Activated effector memory CD4-positive, alpha-beta T cell treated with anti-CD3 and anti-CD28 coated beads, Interleukin-2, amount 50 U/mL, for 16 hours (primary cell): Measurements from ENCODE around the gene LTBP2.
A peak's percentile ranks its signal among the peaks of the same experiment; 100 is the strongest.

Experiments
- DNase-seq: peaks from one replicate; pipeline ENCODE4 v3.0.0-alpha.2; 2020

LTBP2 gene

DNA sequence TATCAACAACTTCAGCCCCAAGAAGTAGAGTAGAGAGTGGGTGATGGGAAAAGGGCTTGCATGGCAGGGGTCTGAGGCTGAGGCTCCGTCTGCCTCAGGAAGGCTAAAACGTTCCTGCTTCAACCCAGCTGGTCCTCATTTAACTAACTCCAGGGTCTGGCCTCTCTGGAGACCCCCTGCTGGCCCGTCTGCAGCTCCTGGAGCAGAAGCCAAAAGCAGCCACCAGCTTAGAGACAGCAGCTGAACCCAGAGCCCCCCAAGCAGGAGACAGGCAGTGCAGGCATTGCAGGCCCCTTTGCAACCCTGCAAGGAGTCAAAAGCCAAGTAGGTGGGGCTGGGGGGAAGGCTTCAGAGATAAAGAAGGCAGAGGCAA lies 25.1 kb upstream of the LTBP2 start:
- no peak for DNase-seq

DNA sequence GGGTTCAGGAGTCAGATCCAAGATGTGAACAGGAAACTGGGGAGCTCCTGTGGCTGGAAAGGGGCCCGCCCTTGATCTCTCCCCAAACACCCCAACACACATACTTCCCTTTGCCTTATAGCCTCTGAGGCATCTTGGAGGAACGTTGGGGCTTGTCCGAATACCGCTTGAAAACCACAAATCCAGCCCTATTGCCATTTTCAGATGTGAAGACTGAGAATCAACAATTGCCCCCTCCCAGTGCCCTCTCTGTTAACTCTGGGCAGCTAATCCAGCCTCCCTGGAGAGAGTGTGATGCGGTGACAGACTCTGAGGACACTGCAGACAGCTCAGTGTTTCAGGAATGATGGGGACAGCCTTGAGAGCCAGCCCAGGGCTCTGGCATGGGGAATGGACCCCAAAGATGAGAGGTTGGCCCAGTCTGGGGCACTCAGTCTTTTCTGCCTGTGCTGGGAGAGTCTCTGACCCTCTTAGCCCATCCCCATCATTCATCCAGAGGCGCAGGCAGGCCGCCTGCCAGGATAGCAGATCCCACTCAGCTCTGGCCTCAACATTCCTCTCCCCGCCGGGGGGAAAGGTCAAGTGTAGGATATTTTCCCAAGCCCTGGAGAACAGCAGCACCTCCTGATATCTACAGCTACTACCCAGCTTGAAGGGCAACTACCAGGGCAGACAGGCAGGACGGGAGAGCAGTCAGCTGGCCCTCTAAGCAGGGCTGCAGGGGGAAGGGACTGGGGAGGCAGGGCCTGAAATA lies 24.6 kb upstream of the LTBP2 start:
- DNase-seq = no peak

DNA sequence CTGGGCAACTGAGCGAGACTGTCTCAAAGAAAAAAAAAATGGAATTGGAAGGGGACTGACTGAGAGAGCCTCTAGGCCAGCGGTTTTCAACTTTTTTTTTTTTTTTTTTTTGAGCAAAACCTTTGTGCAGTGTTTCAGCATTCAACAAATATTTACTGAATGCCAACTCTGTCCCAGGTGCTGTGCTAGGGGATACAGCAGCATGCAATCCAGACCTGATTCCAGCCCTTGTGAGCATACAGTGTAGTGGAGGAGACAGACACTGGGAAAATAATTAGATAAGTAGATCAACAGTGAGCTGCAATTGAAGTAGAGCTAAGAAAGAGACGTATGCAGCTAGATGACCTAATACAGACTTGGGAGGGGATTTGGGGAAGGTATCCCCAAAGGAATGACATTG lies 23.8 kb upstream of the LTBP2 start:
- no peak for DNase-seq

DNA sequence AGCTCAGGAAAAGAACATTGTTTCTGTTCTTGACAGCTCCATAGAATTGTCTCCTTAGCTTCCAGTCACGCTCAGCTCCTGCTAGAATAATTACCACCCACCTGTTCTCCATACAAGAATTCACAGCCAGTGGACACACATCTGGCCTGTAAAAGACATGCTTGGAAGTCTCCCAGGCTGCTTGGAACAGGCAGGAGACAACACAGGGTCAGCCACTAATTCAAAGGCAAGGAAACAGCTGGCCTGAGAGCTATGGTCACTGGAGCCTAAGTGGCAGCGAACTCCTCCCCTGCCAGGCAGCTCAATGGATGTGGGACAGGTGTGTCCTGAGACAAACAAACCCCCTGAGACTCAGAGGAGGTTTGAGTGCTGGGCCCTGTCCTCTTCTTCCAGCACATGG lies 22.9 kb upstream of the LTBP2 start:
- DNase-seq = no peak

DNA sequence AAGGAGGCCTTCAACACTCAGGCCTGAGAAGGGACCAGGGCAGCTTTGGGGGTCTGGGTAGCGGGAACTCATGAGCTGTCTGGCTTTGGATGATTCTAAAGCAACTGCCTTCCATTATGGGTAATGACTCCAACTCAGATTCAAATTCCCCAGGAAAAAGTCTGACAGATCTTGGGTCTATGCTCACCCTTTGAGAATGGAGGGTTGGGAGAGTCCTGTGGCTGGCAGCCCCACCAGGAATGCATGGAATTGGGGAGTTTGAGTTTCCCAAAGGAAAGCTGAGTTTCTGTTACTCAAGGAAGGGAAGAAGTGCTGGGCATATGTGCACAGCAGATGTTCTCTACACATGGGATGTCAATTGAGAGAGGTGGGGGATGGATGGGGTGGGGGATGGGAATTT lies 22.4 kb upstream of the LTBP2 start:
- no peak for DNase-seq

DNA sequence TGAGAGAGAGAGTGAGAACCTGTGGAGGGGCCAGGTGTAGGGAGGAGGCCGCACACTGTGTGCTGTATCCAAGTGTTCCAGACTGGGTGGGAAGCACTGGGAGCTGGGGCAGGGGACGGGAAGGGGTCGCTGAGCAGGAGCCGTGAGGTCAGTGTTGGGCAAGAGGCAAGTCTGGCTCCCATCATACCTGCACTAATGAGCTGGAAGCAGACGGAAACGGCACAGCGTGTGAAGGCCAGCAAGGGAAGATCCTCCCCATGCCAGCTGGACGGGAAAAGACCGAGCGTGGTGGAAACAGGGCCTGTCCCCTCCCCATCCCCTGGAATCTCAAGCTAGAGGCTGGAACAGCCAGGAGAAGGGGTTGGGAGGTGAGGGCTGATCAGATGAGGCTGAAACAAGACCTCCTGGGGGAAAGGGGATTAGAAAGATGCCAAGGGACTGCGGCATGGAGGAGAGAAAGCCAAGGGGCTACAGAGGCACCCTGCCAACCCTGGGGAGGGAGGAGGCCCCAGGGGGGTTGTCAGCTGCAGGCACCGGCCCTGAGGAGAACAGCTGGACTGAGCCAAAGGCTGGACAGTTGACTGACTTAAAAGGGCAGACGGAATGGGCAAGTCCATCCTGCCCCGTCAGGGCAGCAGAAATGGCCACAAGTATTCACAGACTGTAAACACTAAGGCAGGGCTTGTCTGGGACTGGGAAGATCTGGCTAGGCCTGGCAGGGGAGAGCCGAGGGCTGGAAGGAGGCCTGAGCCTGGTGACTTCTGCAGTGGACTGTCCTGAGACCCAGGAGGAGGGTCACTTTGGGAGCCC lies 19.0 kb upstream of the LTBP2 start:
- no peak for DNase-seq

DNA sequence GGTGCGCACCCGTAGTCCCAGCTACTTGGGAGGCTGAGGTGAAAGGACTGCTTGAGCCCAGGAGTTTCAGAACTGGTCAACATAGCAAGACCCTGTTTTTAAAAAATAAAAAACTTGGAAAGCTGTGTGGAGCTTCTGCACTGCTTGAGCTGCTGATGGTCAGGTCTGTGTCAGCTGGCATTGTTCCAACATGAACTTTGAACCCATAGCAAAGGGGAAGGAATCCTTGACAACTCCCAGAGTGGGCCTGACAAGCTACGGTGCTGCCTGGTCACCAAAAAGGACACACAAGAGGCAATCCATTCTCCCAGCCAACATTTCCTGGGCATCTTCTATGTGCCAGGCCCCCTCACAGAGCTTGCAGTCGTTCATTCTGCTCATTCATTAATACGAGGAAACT lies 16.4 kb upstream of the LTBP2 start:
- no peak for DNase-seq

DNA sequence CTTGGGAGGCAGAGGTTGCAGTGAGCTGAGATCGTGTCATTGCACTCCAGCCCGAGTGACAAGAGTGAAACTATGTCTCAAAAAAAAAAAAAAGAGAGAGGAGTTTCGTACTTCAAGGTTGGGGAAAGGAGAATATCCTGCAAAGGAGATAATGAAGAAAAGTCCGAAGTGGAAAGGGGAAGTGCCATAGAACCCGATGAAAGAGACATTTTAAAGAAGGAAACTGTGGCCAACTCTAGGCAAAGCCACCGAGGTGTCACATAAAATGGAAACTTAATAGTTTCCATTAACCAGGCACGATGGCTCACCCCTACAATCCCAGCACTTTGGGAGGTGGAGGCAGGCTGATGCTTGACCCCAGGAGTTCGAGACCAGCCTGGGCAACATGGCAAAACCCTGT lies 15.0 kb upstream of the LTBP2 start:
- DNase-seq = no peak

DNA sequence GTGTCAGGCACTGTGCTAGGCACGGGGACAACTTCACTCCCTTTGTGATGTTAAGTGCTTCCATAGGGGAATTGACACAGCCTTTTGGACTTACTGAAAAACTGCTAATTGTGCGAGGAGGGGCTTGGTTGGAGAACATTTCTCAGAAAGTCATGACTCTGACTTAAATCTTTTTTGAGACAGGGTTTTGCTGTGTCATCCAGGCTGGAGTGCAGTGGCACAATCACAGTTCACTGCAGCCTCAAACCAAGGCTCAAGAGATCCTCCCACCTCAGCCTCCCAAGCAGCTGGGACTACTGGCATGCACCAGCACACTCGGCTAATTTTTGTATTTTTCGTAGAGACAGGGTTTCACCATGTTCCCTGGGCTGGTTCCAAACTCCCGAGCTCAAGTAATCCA lies 10.2 kb upstream of the LTBP2 start:
- no peak for DNase-seq

DNA sequence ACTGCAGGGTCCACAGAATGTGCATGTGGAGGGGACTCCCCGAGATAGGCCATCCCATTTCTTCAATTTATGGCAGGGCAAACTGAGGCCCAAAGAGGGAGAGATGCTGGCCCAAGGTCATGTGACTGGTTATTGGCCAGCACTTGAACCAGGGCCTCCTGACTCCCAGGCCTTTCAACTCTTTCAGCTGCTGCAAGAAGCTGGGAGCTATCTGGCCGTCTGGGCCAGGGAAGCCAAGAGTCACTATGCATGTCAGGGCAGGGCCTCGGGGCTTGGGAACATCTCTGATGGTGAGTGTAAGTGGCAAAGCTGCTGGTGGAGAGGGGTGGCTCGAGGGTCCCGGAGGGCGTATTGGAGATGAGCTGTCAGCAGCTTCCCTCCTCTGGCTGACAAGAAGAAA lies 9.5 kb upstream of the LTBP2 start:
- no peak for DNase-seq

DNA sequence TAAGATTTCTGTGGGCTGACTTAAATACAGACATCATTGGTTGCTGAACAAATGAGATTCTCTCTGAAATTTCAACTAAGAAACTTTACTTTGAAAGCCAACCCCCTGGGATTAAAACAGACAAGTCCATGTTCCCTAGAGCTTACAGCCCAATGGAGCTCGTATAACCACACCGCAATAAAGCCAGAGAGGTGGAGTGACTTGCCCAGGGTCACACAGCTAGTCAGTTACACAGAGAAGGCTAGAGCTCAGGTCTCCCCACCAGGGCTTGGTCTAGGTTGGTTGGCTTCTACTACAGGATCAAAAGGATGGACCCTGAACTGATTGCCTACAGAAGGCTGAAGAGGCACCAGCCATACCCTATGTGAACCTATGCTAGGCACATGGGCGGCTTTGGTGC lies 8.9 kb upstream of the LTBP2 start:
- no peak for DNase-seq

DNA sequence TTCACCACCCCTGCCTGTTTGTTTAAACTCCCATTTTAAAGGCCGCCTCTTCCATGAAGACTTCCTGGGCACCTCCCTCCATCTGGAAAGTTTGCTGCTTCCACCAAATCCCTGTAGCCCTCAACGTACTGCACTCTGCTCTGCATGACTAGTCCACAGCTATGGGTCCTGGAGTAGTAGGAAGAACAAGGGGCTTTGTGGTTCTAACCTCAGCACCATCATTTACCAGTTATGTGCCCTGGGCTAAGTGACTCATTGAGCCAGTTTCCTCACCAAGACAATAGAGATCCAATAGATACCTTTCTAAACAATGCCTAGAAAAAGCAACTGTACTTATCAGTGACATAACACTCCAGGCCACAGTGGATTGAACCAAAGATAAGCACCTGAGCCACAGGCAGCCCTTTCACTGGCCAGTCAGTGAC lies 8.5 kb upstream of the LTBP2 start:
- no peak for DNase-seq

DNA sequence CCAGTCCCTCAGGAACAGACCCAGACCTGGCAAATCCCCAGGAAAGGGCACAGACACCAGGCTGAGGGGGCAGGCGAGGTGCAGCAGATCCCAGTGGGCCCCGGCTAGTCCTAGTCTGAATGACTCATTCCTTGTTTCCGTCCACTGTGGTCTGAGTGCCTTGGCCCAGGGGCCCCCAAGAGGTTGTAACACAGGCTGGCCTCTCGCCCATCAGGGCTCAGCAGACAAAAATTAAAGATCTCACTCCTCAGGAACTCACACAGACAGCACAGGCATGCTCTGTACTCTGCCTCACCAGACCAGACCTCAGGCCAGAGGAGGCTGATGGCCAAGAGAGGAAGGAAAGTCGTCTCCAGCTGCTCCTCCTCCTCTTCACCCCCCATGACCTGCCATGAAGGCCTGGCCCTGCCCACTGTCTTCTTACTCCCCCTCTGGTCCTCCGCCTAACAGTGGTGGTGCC lies 7.7 kb upstream of the LTBP2 start:
- no peak for DNase-seq

DNA sequence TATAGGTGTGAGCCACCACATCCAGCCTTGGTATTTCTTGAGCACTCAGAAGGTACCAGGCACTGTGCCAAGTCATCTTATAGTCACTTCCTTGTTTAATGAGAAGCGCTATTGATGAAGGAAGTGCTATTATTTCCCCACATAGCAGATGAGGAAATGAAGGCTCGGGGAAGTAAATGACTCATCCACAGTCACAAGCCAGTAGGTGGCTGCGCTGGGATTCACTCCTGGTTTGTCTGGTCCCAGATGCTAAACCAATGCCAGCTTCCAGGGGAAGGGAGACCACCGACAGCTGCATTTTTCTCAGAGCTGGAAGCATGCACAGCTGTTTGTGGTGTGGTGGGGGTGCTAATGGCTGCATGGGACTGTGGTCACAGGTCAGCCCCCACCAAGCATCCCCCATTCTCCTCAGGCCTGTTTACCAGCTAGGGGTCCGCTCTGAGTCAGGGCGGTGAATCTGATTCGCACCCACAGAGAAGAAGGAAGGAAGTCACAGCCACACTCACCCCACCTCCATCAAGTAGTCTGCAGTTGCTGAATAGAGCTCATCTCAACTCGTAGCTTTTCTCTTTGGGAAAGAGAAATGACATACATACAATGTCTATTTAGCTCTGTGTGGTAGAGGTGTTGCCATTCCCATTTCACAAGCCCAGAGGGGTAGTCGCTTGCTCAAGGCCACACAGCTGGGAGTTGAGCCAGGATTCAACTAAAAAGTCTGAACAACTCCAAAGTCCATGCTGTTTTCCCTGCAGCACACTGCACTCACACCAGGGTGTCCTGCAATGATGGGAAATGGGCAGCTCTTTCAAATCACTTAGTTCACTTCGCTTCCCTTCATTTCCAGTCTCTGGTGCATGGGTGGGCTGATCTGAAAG lies 6.3 kb upstream of the LTBP2 start:
- DNase-seq = peak; percentile 81

DNA sequence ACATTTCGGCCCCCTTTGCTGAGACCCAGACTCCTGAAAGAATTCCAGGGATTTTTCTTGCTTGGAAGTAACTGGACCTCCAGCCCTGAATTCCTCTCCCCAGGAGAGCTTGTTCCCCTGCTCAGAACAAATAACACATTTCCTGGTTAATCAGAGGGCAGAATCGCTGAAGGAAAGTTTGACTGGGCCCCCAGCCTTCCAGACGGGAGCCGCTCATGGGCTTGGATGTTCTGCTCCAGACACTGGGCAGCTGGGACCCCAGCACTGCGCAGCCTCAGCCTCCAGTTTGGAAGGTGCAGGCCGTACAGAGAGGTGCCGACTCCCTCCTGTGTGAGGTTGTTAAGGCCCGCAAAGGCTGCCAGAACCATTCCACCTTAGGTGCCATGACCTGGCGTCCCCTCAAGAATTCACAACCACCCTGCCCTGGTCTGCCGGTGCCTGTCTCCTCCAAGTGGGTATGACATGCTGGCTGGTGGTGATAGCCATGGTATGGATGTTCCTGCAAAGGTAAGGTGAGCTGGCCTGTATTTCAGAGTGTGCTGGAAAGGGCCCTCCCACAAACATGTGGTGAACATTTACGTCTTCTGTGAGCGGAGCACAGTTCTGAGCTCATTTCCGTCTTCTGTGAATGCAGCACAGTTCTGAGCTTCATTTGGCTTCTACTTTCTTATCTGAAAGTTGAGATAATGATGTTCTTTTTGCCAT lies 5.1 kb upstream of the LTBP2 start:
- DNase-seq = no peak

DNA sequence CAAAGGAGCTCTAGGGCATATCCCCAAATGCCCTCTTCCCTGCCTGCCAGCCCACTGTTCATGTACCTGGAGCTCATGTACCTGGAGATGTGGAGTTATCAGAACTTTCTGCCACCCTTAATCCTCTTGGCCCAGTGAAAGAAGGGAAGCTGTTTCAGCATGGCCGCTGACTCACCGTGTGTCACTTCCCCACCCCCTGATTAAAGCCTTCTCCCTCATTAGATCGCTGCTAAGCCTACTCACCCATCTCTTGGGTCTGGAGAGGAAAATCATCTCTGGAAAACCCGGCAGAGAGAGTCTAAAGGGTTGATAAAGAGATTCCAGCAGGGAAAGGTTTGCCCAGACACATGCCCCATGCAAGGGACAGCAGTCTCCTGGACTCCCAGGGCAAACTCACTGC lies 4.5 kb upstream of the LTBP2 start:
- DNase-seq = no peak

DNA sequence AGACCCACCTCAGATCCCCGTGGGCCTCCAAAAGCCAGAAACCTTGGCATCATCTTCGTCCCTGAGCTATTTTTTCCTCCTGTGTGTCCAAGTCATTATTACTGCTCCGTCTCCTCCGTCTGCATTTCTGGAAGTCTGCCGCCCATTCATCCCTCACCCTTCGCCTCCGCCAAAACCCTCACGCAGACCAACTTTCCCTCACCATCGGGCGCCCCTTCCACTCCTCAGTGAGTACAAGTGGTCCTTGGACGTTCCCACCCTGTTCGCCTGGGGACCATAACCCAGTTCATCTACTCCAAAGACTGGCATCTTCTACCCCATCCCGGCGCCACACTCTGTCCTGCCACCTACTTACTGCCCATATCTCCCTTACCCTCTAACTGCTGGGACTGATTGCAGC lies 3.7 kb upstream of the LTBP2 start:
- DNase-seq = no peak

DNA sequence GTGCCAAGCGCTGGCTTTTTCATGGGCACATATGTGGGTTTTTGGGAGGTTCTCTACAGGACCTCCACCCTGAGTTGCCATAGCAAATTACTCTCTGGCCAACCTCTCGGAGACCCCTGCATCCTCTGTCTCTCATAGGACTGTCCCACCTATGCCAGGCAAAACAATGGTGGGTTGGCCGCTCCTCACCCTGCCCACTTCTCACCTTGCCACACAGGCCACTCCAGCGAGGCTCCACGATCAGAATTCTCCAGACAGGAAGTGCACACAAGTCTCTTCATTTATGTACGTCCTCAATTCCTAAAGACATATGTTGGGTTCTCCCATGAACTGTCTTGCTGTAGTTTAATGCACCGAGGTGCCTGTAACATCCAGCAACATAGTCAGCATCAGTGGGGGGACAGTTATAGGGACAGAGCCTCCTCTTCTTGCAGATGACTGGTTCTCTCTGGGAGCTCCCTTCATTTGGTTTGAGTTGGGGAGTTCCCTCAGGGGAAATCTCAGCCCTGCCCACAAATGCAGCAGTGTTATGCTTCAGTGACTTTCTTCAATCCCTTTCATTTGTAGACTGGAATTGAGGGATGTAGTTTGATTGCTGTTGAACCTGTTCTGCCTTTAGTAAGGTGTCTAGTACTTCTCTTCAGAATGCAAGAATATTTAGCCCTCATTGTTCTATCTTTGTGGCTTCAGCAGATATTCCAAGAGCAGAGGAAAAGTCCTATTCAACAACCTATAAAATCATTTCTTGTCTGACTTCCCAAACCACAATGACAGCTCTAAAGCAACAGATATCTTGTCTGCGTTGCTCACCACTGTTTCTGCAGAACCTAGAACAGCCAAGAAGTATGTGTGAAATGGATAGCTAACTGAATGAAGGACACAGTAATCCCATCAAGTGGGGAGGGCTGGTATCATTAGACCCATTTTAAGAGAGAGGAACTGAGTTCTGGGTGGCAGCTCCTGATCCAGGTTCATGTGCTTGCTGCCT lies 2.8 kb upstream of the LTBP2 start:
- DNase-seq = no peak

DNA sequence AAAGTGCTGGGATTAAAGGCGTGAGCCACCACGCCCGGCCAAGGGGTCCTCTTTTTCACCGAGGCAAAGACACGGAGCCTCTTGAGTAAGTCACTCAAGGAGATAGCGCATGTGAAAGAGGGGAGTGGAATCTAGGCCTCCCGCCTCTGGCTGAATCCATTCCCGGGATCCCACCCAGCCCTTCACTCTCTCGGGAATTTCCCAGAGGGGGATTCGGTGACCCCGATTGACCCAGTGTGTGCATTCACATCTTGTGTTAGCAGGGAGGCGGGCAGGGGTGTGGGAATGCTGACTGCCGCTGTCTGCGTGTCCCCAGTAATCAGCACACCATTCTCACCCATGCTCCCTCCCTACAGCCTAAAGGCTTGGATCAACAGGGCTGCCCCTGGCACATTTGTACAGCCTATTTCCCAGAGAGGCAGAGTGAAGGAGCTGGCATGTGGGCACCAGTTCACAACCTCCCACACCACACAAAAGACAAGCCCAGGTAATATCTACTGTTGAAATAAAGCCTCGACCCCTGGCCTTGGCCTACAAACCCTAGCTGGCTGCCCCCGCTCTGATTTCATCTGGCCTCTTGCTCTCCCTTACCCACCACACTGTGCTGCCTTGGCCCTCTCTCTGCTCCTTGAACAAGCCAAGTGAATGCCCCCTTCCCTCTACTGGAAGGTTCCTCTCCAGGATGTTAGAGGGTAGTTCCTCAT lies 1.3 kb upstream of the LTBP2 start:
- no peak for DNase-seq

DNA sequence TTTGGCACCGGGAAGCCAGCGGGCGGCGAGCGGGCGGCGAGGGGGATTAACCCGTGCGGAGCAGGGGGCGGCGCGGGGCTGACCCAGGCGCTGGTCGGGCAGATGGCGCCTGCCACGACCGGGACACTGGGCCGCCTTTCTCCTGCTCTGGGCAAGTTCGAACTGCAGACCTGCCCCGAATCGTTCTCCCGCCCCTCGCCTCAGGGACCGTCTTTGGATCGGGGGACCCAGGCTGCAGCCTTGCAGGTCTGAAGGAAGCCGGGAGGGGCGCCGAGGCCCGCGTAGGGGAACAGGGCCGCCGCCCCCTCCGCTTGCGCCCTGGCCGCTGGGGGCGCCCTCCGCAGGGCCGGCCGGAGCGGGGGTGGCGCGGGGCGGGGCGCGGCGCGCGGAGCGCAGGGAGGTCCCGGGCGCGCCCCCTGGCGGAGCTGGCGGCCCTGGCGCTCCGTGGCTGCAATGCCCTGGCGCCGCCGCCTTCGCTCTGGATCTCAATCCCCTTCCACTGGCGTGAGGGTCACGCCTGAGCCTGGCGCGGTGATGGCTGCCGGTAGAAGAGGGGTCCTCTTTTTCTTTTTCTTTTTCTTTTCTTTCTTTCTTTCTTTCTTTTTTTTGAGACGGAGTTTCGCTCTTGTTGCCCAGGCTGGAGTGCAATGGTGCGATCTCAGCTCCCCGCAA lies 449 bp upstream of the LTBP2 start:
- peak; percentile 93 for DNase-seq
